Glomerular visceral epithelial cell (primary cell): ENCODE measurements around the gene DENND4B.
A peak's percentile ranks its signal among the peaks of the same experiment; 100 is the strongest.
"Not testable (repeated sequence)": the region's sequence is repeated elsewhere in the genome, so short reads cannot be mapped to it uniquely, and the experiment has no call there.

Source experiments
- DNase-seq: peaks from one replicate; pipeline ENCODE4 v3.0.0-alpha.2; 2016; ENCODE audit errors: extremely low spot score

Gene DENND4B

DNA sequence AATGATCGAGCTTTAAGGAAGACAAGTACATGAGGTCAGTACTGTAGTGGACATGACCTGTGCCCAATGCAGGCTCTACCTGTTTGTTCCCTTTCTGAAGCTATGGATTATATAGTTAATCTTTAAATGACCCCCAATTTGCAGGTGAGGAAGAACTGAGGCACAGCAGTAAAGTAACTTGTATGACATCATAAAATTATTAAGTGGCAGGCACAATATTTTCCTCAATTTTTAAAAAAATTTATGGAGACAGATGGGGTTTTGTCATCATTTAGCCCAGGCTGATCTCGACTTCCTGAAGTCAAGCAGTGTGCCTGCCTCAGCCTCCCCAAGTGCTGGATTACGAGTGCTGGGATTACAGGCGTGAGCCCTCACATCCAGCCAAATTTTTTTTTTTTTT lies 20.1 kb downstream of the DENND4B start:
- no peak for DNase-seq

DNA sequence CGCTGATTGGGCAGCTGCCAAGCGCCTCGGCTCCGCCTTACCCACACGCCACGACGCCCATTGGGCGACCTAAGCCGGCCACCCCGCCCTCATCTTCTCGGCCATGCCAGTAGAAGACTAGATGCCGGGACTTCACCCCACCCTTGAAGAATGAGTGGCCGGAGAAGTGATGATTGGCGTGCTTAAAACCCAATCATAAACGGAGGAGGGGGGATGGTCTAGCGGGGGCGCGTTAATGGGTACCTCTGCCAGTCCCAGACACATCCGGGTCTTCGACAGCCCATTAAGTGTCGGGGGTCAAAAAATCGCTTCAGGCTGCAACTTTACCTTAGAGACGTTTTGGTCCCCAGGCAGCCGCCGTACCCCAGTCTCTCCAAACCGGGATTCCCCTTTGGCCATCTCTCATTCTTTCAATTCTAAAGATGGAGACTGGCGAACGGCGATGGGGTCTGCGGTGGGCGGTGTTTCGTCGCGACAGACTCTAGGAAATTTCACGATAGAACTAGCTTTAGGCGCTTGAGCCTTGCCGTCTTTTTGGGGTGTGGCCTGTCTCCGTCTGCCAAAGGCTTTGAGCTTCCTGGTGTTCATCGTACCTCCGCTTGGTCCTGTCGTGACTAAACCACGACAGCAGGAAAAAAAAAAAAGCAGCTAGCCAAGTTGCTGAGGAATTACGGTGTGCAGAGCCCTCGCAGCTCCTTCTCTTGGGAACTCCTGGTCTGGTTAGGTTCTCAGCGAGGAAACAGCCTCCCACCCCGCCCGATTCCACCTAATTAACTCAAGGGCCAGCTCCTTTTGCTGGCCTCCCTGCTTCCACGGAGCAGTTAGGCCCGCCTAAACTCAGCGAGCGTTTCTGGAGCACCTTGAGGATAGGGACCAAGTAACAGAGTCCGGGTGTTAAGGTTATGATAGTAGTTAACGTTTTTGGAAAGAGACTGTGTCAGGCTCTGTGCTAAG lies 23.3 kb downstream of the DENND4B start, which contains the start of gene GATAD2B:
Gene GATAD2B, minus strand, starts transcription at position 1 of the 954 bp plus-strand sequence. CDS start 94,625 bp downstream, outside the sequence.
- DNase-seq: peak; percentile 100

DNA sequence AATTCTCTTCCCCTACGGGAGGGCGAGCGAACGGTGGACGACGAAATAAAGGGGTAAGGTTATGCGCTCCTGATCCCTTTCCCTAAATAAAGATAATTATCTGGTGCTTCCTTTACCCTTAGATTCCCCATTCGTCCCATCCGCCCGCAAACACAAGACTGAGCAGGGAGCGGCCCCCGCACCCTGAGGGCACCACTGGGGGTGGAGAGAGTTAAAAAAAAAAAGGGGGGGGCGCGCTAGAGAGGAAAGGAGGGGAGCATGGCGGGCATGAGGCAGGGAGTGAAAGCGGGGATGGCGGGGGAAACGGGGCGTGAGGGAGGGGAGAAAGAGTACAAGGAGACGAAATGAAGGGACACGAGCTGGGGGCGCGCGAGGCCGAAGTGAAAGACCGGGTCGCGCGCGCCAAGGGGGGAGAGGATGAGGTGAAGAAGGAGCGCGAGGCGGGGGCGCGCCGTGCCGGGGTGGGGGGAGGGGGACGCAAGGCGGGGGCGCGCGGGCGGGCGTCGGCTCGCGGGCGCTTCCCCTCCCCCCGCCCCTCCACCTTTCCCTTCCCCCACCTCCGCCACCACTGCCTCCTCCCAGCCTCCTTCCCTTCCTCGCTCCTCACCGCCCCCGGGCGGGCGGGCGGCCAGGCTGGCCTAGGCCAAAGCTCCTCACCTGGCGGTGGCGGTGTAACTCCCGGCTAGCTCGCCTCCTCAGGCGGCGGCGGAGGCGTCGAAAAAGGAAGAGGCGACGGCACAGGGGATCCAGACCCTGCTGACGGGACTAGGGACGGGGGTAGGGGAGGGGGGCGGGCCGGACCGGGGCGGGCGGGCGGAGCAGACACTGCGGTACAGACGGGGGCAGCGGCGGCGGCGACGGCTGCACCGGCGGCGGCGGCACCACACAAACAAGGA lies 24.2 kb downstream of the DENND4B start:
- no peak for DNase-seq

DNA sequence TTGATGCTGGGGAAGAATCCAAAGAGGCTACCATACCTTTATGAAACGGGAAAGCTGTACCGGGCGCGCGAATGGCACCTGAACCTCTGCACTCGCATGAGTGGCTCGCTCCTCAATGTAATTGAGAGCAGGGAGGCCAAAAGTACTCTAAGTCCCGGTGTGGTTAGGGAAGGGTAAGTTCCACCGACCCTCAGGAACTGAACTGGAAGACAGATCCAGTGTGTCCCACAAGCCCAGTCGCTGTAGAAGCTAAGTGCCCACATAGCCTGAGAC lies 24.8 kb downstream of the DENND4B start:
- peak; percentile 13 for DNase-seq

DNA sequence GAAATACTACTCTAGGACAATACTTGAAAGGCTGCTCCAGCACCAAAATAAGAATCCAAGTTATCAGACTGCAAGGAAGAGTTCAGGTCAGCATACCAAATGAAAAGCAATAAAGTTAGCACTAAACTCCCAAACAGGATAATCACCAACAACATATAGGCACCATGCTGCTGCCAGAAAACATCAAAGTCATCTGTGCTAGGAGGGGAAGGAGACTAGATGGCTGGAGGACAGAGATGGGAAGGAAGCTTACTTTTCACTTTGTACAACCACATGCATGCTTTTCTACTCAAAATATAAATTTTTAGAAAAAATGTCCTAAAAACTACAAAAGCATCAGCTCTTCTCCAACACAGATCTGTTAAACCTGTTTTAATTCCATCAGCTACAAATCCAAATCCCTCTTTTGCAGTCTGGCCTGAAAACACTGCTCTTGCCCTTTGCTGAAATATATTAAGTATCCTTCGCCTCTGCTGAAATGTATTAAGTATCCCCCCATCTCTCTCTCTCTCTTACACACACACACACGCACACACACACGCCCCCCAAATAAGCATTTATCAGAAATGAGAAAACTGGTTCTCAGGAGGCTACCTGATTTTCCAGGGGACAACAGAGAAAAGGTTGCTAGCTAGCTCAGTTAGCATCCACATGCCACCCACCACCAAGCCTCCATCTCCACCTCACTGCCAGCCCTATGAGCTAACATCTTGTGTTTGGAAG lies 25.3 kb downstream of the DENND4B start:
- DNase-seq: no peak

DNA sequence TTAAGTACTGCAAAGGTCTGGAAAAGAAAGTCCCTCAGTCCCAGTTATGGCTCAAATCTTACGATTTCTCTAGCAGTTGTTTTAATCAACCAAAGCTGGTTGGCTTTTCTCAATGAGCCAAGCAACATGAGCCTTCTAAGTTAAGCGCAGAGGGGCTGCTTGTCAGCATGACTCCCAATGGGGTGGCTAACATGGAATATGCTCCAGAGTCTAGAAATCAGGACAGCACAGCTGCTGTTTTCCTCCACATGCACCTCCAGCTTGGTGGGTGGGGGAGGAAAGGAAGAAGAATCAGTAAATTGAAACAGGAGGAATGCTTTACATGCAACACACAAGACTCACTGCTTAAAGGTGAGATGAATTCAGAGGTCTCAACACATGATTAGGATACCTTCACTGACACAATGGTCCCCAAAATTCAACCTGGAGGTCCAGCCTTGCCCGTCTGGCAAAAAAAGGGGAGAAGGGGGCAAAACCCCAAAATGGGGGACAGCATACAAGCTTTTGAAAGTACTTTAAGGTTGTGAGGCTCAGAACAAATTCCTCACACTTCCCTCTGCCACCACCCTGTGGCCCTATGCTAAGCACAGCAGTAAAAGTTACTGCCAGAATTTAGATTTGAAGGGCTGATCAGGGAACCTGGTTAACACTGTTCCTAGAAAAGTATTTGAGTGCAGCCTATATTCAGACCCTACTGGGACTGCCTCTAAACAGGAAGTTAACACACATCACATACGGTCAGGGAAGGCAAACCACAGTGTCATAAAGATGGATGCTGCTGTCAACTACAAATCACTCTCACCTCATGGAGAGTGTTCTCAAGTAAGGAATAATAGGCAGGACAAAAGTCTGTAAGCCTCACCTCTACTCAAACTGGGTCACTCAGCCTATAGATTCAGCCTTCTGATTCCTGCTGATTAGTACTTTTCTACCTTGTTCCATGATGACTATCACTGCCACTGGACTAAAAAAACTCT lies 26.4 kb downstream of the DENND4B start:
- DNase-seq: peak; percentile 25

DNA sequence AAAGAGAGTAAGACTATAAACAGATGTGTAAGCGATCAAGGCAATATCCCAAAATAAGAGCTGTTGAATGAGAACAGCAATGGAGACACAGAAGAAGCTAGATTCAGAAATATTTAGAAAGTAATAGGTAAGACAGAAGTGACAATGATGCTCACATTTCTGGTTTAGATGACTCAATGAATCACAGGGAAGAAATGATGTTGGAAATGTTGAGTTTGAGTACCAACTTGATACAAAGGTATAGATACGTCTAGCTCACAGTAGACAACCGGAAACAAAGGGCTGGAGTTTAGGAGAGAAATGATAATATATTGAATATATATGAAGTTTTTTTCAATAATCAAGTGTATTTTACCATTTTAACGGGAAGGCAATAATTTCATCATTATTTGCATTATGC lies 30.2 kb downstream of the DENND4B start:
- DNase-seq: no peak

DNA sequence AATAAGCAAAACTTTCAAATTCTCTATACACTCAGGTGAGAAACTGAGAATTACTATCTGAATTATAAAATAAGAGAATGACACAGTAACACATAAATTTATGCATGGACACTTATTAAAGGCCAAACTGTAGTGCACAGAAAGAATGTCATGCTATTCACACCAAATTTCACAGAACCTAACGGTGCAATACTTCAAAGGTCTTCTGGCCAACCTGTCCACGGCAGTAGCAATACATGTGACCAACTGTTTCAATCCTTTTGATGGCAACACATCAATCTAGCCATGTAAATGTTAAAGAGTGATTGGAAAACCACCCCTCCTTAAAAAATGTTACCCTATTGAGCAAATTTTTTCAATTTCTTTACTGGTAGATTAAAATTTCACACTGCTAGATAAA lies 34.2 kb downstream of the DENND4B start:
- DNase-seq: no peak

DNA sequence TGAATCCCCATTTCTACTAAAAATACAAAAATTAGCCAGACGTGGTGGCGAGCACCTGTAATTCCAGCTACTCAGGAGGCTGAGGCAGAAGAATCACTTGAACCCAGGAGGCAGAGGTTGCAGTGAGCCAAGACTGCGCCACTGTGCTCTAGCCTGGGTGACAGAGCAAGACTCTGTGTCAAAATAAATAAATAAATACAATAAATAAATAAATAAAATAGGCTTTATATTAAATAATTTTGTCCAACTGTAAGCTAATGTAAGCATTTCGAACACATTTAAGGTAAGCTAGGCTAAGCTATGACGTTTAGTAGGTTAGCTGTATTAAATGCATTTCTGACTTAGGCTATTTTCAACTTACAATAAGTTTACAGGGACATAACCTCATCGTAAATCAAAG lies 36.0 kb downstream of the DENND4B start:
- DNase-seq: not testable (repeated sequence)

DNA sequence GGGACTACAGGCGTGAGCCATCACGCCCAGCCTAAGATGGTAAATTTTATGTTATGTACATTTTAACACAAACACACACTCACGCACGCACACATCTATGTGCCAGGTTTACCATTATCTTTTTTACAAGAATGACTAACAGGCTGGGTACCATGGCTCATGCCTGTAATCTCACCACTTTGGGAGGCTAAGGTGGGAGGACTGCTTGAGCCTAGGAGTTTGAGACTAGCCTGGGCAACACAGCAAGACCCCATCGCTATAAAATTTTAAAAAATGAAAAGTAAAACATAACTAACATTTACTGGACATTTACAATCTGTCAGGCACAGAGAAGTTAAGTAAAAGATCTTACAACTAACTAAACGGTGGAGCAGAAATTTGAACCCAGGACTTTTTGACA lies 38.4 kb downstream of the DENND4B start:
- DNase-seq: no peak

DNA sequence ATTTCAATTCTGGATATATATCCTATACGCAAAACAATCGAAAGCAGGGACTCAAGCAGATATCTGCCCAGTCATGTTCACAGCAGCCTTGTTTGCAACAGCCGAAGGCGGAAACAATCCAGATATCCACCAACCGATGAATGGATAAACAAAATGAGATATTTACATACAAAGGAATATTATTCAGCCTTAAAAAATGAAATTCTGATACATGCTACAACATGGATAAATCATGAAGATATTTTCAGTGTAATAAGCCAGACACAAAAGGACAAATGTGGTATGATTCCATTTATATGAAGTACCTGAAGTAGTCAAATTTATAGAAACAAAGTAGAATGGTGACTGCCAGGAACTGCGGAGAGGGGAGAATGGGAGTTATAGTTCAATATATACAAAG lies 39.4 kb downstream of the DENND4B start:
- no peak for DNase-seq

DNA sequence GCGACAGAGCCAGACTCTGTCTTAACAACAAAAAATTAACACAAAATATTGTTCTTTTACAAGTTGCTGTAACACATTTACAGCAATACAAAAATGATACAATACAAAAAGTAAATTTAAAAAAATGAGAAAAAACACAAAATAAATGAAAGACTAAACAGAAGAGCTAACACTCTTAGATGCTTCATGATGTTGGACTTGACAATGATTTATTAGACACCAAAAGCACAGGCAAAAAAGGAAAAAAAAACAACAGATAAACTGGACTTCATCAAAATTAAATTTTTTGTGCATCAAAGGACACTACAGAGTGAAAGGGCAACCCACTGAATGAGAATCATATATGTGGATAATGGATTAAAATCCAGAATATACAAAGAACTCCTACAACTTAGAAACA lies 40.1 kb downstream of the DENND4B start:
- DNase-seq: no peak

DNA sequence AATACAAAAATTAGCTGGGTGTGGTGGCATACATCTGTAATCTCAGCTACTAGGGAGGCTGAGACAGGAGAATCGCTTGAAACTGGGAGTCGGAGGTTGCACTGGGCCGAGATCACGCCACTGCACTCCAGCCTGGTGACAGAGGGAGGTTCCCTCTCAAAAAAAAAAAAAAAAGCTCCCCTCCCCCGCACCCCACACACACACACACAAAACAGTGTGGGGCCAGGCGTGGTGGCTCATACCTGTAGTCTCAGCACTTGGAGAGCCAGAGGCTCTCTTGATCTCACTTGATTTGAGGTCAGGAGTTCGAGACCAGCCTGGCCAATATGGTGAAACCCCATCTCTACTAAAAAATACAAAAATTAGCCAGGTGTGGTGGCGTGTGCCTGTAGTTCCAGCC lies 40.6 kb downstream of the DENND4B start:
- DNase-seq: not testable (repeated sequence)

DNA sequence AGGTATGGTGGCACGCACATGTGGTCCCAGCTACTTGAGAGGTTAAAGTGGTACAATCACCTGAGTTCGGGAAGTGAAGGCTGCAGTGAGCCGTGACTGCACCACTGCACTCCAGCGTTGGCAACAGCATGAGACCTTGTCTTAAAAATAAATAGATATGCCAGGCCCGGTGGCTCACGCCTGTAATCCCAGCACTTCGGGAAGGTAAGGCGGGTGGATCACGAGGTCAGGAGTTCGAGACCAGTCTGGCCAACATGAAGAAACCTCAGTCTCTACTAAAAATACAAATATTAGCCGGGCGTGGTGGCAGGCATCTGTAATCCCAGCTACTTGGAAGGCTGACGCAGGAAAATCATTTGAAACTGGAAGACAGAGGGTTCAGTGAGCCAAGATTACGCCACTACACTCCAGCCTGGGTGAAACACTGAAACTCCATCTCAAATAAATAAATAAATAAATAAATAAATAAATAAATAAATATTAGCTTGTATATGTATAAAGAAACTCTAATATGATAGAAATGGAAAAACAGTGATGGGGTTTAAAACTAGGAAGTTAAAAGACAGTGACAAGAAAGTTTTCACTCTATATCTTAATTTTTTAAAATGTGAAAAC lies 42.6 kb downstream of the DENND4B start:
- DNase-seq: no peak

DNA sequence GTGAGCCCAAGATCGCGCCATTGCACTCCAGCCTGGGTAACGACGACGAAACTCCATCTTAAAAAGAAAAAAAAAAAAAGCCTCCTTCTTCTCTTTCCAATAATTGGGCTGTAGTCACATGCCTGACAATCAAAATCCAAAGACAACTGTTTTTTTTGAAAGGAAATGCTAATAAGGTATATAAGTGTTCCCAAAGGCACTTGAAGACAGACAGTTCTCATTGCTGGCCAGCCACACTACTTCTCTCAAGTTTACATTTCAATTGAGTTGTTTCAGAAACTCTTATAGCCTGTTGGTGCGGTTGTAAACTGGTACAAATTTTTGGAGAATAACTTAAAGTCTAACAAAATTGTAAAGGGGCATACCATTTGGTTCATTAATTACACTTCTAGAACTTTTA lies 47.0 kb downstream of the DENND4B start:
- no peak for DNase-seq

DNA sequence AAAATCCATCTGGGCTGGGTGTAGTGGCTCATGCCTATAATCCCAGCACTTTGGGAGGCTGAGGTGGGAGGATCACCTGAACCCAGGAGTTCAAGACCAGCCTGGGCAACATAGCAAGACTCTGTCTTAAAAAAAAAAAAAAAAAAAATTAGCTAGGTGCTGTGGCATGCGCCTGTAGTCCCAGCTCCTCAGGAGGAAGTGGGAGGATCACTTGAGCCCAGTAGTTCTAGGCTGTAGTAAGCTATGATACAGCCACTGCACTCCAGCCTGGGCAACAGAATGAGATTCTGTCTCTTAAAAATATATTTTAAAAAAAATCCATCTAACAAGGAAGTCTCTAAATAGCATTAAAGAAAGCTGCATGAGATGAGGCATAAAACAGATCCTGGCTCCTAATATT lies 50.7 kb downstream of the DENND4B start:
- DNase-seq: not testable (repeated sequence)

DNA sequence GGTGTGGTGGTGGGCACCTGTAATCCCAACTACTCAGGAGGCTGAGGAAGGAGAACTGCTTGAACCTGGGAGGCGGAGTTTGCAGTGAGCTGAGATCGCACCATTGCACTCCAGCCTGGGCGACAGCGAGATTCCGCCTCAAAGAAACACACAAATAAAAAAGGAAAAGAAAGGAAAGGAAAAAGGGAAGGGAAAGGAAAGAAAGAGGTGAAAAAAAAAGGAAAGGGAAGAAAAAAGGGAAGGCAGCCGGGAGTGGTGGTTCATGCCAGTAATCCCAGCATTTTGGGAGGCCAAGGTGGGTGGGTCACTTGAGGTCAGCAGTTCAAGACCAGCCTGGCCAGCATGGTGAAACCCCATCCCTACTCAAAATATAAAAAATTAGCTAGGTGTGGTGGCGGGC lies 55.5 kb downstream of the DENND4B start:
- DNase-seq: not testable (repeated sequence)

DNA sequence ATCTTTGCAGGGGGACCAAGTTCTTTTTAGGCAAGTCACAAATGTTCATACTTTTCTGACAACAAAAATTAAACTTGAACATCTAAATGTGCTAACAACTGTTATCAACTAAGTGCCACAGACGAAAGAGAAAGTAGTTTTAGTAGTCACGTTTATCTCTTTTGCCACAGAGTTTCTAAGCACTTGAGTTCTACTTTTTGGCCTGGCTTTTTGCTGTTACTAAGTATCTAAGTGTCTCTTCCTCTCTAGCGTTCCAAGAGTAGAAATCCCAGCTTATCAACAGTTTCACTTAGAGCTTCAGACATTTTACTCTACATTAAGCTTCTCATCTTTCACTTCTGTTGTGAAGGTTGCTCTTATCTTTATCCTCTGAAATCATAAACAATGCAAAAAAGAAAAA lies 58.0 kb downstream of the DENND4B start:
- DNase-seq: no peak

DNA sequence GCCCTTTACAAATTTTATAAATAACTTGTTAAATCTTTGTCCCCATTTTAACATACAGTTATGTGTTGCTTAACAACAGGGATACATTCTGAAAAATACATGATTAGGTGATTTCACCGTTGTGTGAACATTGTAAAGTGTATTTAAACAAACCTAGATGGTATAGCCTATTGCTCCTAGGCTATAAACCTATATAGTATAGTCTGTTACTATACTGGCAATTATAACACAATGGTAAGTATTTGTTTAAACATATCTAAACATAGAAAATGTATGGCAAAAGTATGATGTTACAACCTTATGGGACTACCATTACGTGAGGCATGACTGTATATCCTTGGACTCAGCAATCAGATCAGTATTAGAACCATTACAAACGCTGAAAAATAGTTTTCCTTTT lies 60.4 kb downstream of the DENND4B start:
- DNase-seq: no peak

DNA sequence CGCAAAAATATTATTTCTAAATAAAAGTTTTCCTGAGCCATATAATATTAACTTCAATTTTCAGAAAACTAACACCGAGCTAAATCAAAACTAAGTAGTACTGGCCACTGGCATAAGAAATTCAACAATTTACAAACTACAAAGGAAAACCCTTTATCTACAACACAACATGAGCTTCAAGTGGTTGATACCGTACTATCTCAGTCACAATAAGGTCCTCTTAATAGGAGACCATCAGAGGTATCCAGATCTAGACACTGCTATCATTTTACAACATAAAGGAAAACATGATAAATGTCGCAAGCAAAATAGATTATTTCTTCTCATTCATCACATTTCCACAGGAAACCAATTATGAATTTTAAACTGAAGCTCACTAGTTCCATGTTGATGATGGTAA lies 63.3 kb downstream of the DENND4B start:
- no peak for DNase-seq
